Mononuclear cell (primary cell): Measurements from ENCODE around the gene TRNT1. TPM values are rescaled to one million over a fixed set of nuclear protein-coding genes. Genes with fewer than 3 reads are reported as not detected.
A peak's percentile ranks its signal among the peaks of the same experiment; 100 is the strongest.

Experiments
- H3K27me3 ChIP-seq: 2 replicates; pipeline ENCODE4 v1.6.0; 2011; ENCODE audit warnings: low read length, control low read depth; ENCODE audit not compliant: insufficient read depth
- H3K4me1 ChIP-seq: 2 replicates; pipeline ENCODE4 v1.5.1; 2011; ENCODE audit warnings: mild to moderate bottlenecking, low read length, control low read depth; ENCODE audit not compliant: insufficient read depth
- H3K4me3 ChIP-seq: 2 replicates; pipeline ENCODE4 v1.5.1; 2011; ENCODE audit warnings: mild to moderate bottlenecking, low read length, moderate library complexity
- H3K9me3 ChIP-seq: 2 replicates; pipeline ENCODE4 v1.5.1; 2011; ENCODE audit warnings: low read depth, mild to moderate bottlenecking, control low read depth, low read length
- total RNA-seq: library from RNA; depleted of rRNA; stranded (reverse); fragments of >200 nt; gene quantifications from one replicate; pipeline ENCODE4 v1.2.3, GENCODE V29; 2012

Gene TRNT1
- total RNA-seq, 1 donor: 29.6 TPM

- Histone ChIP-seq H3K27me3 (no peaks in the 10 kb centered on the region), H3K4me3 (no peak overlapping the region), H3K4me1 (no peaks in the 10 kb centered on the region), H3K9me3 (no peaks in the 10 kb centered on the region)
These were observed 21.5 kb upstream of the TRNT1 start for GRCh38 chr3:3105246-3105645.

GRCh38 chr3:3105815-3106214 is 20.9 kb upstream of the TRNT1 start:
- peaks cover 5% of the 10 kb centered on the region for H3K4me1 ChIP-seq
- no peaks in the 10 kb centered on the region for H3K9me3 ChIP-seq
- H3K4me3 ChIP-seq: no peak overlapping the region
- H3K27me3 ChIP-seq: no peaks in the 10 kb centered on the region

- H3K4me3 ChIP-seq: no peak overlapping the region
- peaks cover 6% of the 10 kb centered on the region for H3K4me1 ChIP-seq
- no peaks in the 10 kb centered on the region for H3K27me3 ChIP-seq
These were observed 19.6 kb upstream of the TRNT1 start for GRCh38 chr3:3107181-3107580.

GRCh38 chr3:3107858-3108257 is 18.9 kb upstream of the TRNT1 start:
- Histone ChIP-seq H3K4me1 (peaks cover 6% of the 10 kb centered on the region), H3K9me3 (no peaks in the 10 kb centered on the region), H3K27me3 (no peaks in the 10 kb centered on the region), H3K4me3 (no peak overlapping the region)

More at GRCh38 chr3:3107181-3107580, 19.6 kb upstream of the TRNT1 start:
- no peaks in the 10 kb centered on the region for H3K9me3 ChIP-seq

GRCh38 chr3:3109407-3110298 is 17.1 kb upstream of the TRNT1 start:
- Histone ChIP-seq H3K27me3 (no peaks in the 10 kb centered on the region), H3K4me3 (peak overlapping the region; percentile 15), H3K9me3 (no peaks in the 10 kb centered on the region), H3K4me1 (peaks cover 6% of the 10 kb centered on the region)

GRCh38 chr3:3110299-3110630 is 16.5 kb upstream of the TRNT1 start, which contains the start of gene IL5RA:
Gene IL5RA (minus strand): TSS chr3:3110374. CDS start chr3:3104984, 5,390 bp downstream.
- Histone ChIP-seq H3K27me3 (no peaks in the 10 kb centered on the region), H3K4me1 (peaks cover 6% of the 10 kb centered on the region), H3K4me3 (peak within 1 kb of the TSS; percentile 15), H3K9me3 (no peaks in the 10 kb centered on the region)

GRCh38 chr3:3110749-3111361 is 15.9 kb upstream of the TRNT1 start:
- no peaks in the 10 kb centered on the region for H3K9me3 ChIP-seq
- H3K4me3 ChIP-seq: no peak overlapping the region
- H3K4me1 ChIP-seq: peaks cover 6% of the 10 kb centered on the region
- H3K27me3 ChIP-seq: no peaks in the 10 kb centered on the region

GRCh38 chr3:3113042-3113709 is 13.6 kb upstream of the TRNT1 start:
- H3K4me1 ChIP-seq: peaks cover 6% of the 10 kb centered on the region
- no peaks in the 10 kb centered on the region for H3K27me3 ChIP-seq
- no peak overlapping the region for H3K4me3 ChIP-seq
- H3K9me3 ChIP-seq: no peaks in the 10 kb centered on the region

- H3K27me3 ChIP-seq: no peaks in the 10 kb centered on the region
- H3K9me3 ChIP-seq: no peaks in the 10 kb centered on the region
- no peak overlapping the region for H3K4me3 ChIP-seq
- H3K4me1 ChIP-seq: no peaks in the 10 kb centered on the region
These were observed 9.1 kb upstream of the TRNT1 start for GRCh38 chr3:3117651-3118050.

GRCh38 chr3:3119393-3119851 is 7.3 kb upstream of the TRNT1 start:
- Histone ChIP-seq H3K4me3 (no peak overlapping the region), H3K27me3 (no peaks in the 10 kb centered on the region), H3K9me3 (no peaks in the 10 kb centered on the region), H3K4me1 (no peaks in the 10 kb centered on the region)

- Histone ChIP-seq H3K27me3 (no peaks in the 10 kb centered on the region), H3K4me3 (peak overlapping the region; percentile 87), H3K4me1 (peaks cover 35% of the 10 kb centered on the region), H3K9me3 (no peaks in the 10 kb centered on the region)
These were observed 763 bp upstream of the TRNT1 start for GRCh38 chr3:3125977-3126376.

- Histone ChIP-seq H3K4me1 (peaks cover 35% of the 10 kb centered on the region), H3K9me3 (no peaks in the 10 kb centered on the region), H3K27me3 (no peaks in the 10 kb centered on the region), H3K4me3 (peak overlapping the region; percentile 87)
These were observed 781 bp downstream of the TRNT1 start for GRCh38 chr3:3127432-3128010.

- Histone ChIP-seq H3K4me1 (peaks cover 40% of the 10 kb centered on the region), H3K9me3 (no peaks in the 10 kb centered on the region), H3K27me3 (no peaks in the 10 kb centered on the region), H3K4me3 (no peak overlapping the region)
These were observed 2.8 kb downstream of the TRNT1 start for GRCh38 chr3:3129579-3129978.

- H3K27me3 ChIP-seq: no peaks in the 10 kb centered on the region
- no peak overlapping the region for H3K4me3 ChIP-seq
These were observed 6.8 kb downstream of the TRNT1 start for GRCh38 chr3:3133500-3133899.

More at GRCh38 chr3:3133500-3133899, 6.8 kb downstream of the TRNT1 start:
- peaks cover 18% of the 10 kb centered on the region for H3K4me1 ChIP-seq
- no peaks in the 10 kb centered on the region for H3K9me3 ChIP-seq
